Liver (tissue), 9 donors: Measurements from ENCODE around the gene CDK5RAP2. TPM values are rescaled to one million over a fixed set of nuclear protein-coding genes. Genes with fewer than 3 reads are reported as not detected.
A peak's percentile ranks its signal among the peaks of the same experiment; 100 is the strongest.

Experiments
- DNase-seq: peaks from one replicate; pipeline ENCODE4 v3.0.0-alpha.2; 2017; ENCODE audit warnings: low spot score
- H3K27ac ChIP-seq, 2 donors: one replicate each; pipeline ENCODE4 v1.7.0; 2013; ENCODE audit warnings: inconsistent platforms in 2 of 2, low read length in 2 of 2, control low read depth in 1 of 2, low read depth in 1 of 2, mild to moderate bottlenecking in 1 of 2
- H3K27me3 ChIP-seq, 4 donors: one replicate each; pipeline versions ENCODE4 v1.6.1 to v1.7.0; 2013; ENCODE audit warnings: low read length in 3 of 4, inconsistent platforms in 1 of 4, mild to moderate bottlenecking in 1 of 4, moderate library complexity in 1 of 4; ENCODE audit not compliant: control insufficient read depth in 4 of 4, insufficient read depth in 4 of 4
- H3K36me3 ChIP-seq, 4 donors: one replicate each; pipeline versions ENCODE4 v1.6.1 to v1.7.0; 2013; ENCODE audit warnings: low read length in 3 of 4, mild to moderate bottlenecking in 3 of 4, low read depth in 1 of 4, moderate library complexity in 1 of 4; ENCODE audit not compliant: control insufficient read depth in 4 of 4, insufficient read depth in 3 of 4
- H3K4me1 ChIP-seq, 4 donors: one replicate each; pipeline versions ENCODE4 v1.6.1 to v1.7.0; 2013; ENCODE audit warnings: low read length in 3 of 4, mild to moderate bottlenecking in 3 of 4, moderate library complexity in 1 of 4; ENCODE audit not compliant: control insufficient read depth in 4 of 4, insufficient read depth in 4 of 4
- H3K4me3 ChIP-seq, 3 donors: one replicate each; pipeline versions ENCODE4 v1.6.1 to v1.7.0; 2013; ENCODE audit warnings: low read length in 3 of 3, control low read depth in 1 of 3, low read depth in 1 of 3, mild to moderate bottlenecking in 1 of 3
- H3K9ac ChIP-seq, 2 donors: one replicate each; pipeline ENCODE4 v1.7.0; 2013; ENCODE audit warnings: low read length in 2 of 2, mild to moderate bottlenecking in 2 of 2, moderate library complexity in 2 of 2, control low read depth in 1 of 2, low read depth in 1 of 2
- H3K9me3 ChIP-seq, 4 donors: one replicate each; pipeline versions ENCODE4 v1.6.1 to v1.7.0; 2013; ENCODE audit warnings: low read length in 3 of 4; ENCODE audit not compliant: control insufficient read depth in 4 of 4
- FOXA2 ChIP-seq: IDR thresholded peaks from 2 replicates; pipeline ENCODE4 v1.6.1; 2016; ENCODE audit warnings: antibody characterized with exemption
- GABPA ChIP-seq, 2 donors: IDR thresholded peaks in 1 of 2; conservative IDR thresholded peaks in 1 of 2; 2 replicates each; pipeline ENCODE4 v1.6.1; 2016; ENCODE audit warnings: antibody characterized with exemption in 2 of 2, mild to moderate bottlenecking in 1 of 2, moderate library complexity in 1 of 2
- HNF4G ChIP-seq: IDR thresholded peaks from 2 replicates; pipeline ENCODE4 v1.6.1; 2016; ENCODE audit warnings: antibody characterized with exemption
- JUND ChIP-seq, 2 donors: IDR thresholded peaks; 2 replicates each; pipeline ENCODE4 v1.6.1; 2016; ENCODE audit warnings: antibody characterized with exemption in 2 of 2
- RXRA ChIP-seq, 2 donors: IDR thresholded peaks; 2 replicates each; pipeline ENCODE4 v1.6.1; 2017 to 2018; ENCODE audit warnings: antibody characterized with exemption in 2 of 2, mild to moderate bottlenecking in 1 of 2
- YY1 ChIP-seq: IDR thresholded peaks from 2 replicates; pipeline ENCODE4 v1.6.1; 2016; ENCODE audit warnings: antibody characterized with exemption, mild to moderate bottlenecking
- WGBS: extraction: QIAGEN DNeasy Blood & Tissue Kit; methylation state at CpG from one replicate; pipeline ENCODE4 v1.1.7; 2013; 5-methylcytosine and 5-hydroxymethylcytosine counted together
- polyA plus RNA-seq, 2 donors: library from polyadenylated mRNA; stranded (reverse) in 1 of 2; unstranded in 1 of 2; fragments of 200-250 nt in 1 of 2; fragments of >200 nt in 1 of 2; fragmentation: Nextera tagmentation in 1 of 2; extraction: Ambion mirVana in 1 of 2; gene quantifications; one replicate each; pipeline versions ENCODE4 v1.2.1 to v1.2.3, GENCODE V29; 2013 to 2015
- total RNA-seq, 2 donors: library from RNA; depleted of rRNA; stranded (reverse); fragments of >200 nt; gene quantifications; one replicate each; pipeline ENCODE4 v1.2.3, GENCODE V29; 2014
- TF ChIP-seq, protein P1 (sequence below): IDR thresholded peaks from 2 replicates; pipeline ENCODE4 v1.6.1; 2016; ENCODE audit warnings: antibody characterized with exemption
- TF ChIP-seq, protein P2 (sequence below): IDR thresholded peaks from 2 replicates; pipeline ENCODE4 v1.6.1; 2016; ENCODE audit warnings: antibody characterized with exemption, mild to moderate bottlenecking
- TF ChIP-seq, protein P3 (sequence below): IDR thresholded peaks from 2 replicates; pipeline ENCODE4 v1.6.1; 2016; ENCODE audit warnings: antibody characterized with exemption
- TF ChIP-seq, protein P4 (sequence below): fragments of 150-350 bp; IDR thresholded peaks from 2 replicates; pipeline ENCODE4 v1.5.1; 2017; ENCODE audit warnings: improper control_type of control experiment, low read depth, low read length; ENCODE audit not compliant: missing input control
- TF ChIP-seq, protein P5 (sequence below): IDR thresholded peaks from 2 replicates; pipeline ENCODE4 v1.6.1; 2016; ENCODE audit warnings: antibody characterized with exemption
- donor health status: healthy.
- donor health status: healthy.
- donor health status: healthy.
- donor health status: healthy.
- donor health status: healthy.

Gene CDK5RAP2
- total and polyA plus RNA-seq, 4 donors, result 11.7 to 38.9 (median 21.7) TPM

DNA sequence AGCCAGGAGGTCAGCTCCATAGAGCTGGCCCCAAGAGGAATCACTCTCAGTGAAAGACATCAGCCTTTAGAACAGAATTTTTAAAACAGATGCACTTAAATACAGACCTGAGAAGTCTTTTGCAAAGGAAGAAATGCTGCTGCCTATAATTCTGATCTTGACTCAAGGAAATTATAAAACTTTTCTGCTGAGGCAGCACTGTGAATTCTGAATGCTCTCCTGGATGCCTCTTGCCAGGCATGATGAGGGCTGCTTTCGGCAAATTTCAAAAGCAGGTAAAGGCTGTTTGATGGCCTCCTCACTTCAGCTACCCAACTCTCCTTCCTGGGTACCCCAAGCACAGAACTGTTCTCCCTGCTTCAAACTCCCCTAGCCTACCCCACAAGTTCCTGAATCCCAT, 174.8 kb downstream of the CDK5RAP2 start:
- no peak overlapping the region for H3K4me3 ChIP-seq
- H3K4me1 ChIP-seq, result peaks cover 3 to 7% (median 4%) of the 10 kb centered on the region in 4 donors
- no peaks in the 10 kb centered on the region for H3K9me3 ChIP-seq
- DNase-seq, result no peak
- TF ChIP-seq GABPA (IDR thresholded peaks at IDR 0.05 in 1 of 2, conservative IDR thresholded peaks at IDR 0.05 in 1 of 2) (no peak), HNF4G (no peak), YY1 (no peak), FOXA2 (no peak), RXRA (IDR thresholded peaks at IDR 0.05) (no peak)
- TF ChIP-seq, protein P1, sequence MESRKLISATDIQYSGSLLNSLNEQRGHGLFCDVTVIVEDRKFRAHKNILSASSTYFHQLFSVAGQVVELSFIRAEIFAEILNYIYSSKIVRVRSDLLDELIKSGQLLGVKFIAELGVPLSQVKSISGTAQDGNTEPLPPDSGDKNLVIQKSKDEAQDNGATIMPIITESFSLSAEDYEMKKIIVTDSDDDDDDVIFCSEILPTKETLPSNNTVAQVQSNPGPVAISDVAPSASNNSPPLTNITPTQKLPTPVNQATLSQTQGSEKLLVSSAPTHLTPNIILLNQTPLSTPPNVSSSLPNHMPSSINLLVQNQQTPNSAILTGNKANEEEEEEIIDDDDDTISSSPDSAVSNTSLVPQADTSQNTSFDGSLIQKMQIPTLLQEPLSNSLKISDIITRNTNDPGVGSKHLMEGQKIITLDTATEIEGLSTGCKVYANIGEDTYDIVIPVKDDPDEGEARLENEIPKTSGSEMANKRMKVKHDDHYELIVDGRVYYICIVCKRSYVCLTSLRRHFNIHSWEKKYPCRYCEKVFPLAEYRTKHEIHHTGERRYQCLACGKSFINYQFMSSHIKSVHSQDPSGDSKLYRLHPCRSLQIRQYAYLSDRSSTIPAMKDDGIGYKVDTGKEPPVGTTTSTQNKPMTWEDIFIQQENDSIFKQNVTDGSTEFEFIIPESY, result no peak
- TF ChIP-seq, protein P2, sequence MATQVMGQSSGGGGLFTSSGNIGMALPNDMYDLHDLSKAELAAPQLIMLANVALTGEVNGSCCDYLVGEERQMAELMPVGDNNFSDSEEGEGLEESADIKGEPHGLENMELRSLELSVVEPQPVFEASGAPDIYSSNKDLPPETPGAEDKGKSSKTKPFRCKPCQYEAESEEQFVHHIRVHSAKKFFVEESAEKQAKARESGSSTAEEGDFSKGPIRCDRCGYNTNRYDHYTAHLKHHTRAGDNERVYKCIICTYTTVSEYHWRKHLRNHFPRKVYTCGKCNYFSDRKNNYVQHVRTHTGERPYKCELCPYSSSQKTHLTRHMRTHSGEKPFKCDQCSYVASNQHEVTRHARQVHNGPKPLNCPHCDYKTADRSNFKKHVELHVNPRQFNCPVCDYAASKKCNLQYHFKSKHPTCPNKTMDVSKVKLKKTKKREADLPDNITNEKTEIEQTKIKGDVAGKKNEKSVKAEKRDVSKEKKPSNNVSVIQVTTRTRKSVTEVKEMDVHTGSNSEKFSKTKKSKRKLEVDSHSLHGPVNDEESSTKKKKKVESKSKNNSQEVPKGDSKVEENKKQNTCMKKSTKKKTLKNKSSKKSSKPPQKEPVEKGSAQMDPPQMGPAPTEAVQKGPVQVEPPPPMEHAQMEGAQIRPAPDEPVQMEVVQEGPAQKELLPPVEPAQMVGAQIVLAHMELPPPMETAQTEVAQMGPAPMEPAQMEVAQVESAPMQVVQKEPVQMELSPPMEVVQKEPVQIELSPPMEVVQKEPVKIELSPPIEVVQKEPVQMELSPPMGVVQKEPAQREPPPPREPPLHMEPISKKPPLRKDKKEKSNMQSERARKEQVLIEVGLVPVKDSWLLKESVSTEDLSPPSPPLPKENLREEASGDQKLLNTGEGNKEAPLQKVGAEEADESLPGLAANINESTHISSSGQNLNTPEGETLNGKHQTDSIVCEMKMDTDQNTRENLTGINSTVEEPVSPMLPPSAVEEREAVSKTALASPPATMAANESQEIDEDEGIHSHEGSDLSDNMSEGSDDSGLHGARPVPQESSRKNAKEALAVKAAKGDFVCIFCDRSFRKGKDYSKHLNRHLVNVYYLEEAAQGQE, result no peak
- TF ChIP-seq, protein P3, sequence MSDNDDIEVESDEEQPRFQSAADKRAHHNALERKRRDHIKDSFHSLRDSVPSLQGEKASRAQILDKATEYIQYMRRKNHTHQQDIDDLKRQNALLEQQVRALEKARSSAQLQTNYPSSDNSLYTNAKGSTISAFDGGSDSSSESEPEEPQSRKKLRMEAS, result no peak
- TF ChIP-seq, protein P4, sequence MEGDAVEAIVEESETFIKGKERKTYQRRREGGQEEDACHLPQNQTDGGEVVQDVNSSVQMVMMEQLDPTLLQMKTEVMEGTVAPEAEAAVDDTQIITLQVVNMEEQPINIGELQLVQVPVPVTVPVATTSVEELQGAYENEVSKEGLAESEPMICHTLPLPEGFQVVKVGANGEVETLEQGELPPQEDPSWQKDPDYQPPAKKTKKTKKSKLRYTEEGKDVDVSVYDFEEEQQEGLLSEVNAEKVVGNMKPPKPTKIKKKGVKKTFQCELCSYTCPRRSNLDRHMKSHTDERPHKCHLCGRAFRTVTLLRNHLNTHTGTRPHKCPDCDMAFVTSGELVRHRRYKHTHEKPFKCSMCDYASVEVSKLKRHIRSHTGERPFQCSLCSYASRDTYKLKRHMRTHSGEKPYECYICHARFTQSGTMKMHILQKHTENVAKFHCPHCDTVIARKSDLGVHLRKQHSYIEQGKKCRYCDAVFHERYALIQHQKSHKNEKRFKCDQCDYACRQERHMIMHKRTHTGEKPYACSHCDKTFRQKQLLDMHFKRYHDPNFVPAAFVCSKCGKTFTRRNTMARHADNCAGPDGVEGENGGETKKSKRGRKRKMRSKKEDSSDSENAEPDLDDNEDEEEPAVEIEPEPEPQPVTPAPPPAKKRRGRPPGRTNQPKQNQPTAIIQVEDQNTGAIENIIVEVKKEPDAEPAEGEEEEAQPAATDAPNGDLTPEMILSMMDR, result no peak
- H3K9ac ChIP-seq, result no peak overlapping the region
- 98% methylated on average over 1 of the region's 1 CpG for WGBS
- H3K27ac ChIP-seq, result no peak overlapping the region
- no peaks in the 10 kb centered on the region for H3K27me3 ChIP-seq
- peaks cover 6 to 61% (median 50%) of the 10 kb centered on the region in 4 donors for H3K36me3 ChIP-seq

DNA sequence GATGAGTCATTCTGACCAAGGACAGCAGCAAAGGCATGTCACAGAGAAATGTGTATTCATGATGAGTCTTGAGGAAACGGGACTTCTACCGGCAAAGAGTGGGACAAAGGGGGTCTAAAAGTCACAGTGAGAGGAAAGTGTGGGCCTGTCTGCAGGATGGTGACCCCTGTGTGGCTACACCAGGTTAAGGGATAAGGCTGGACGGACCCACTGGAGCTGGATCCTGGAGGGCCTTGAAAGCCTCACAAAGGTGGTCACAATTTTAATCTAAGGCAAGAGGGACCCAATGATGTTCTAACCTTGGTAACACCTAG, 176.5 kb downstream of the CDK5RAP2 start:
- Histone ChIP-seq H3K27ac (no peak overlapping the region), H3K27me3 (no peaks in the 10 kb centered on the region), H3K9ac (no peak overlapping the region), H3K9me3 (no peaks in the 10 kb centered on the region), H3K4me1 (peaks cover 3 to 12% (median 5%) of the 10 kb centered on the region in 4 donors), H3K36me3 (peaks cover 2 to 64% (median 43%) of the 10 kb centered on the region in 4 donors), H3K4me3 (no peak overlapping the region)
- no peak for DNase-seq
- WGBS, result 83% methylated on average over 3 of the region's 3 CpGs
- TF ChIP-seq, protein P3, result no peak
- peak in 1 of 2 donors; percentile 6 for TF ChIP-seq RXRA (IDR thresholded peaks at IDR 0.05)
- TF ChIP-seq, protein P5, sequence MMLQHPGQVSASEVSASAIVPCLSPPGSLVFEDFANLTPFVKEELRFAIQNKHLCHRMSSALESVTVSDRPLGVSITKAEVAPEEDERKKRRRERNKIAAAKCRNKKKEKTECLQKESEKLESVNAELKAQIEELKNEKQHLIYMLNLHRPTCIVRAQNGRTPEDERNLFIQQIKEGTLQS, result no peak
- TF ChIP-seq JUND (IDR thresholded peaks at IDR 0.05), result peak in 1 of 2 donors; percentile 40
